ENCODE data around the gene CDK19. TPM values are rescaled to one million over a fixed set of nuclear protein-coding genes. Genes with fewer than 3 reads are reported as not detected.
A peak's percentile ranks its signal among the peaks of the same experiment; 100 is the strongest.

Gene CDK19
- total RNA-seq, 1 donor from 2014 or later, result 34.4 TPM

DNA sequence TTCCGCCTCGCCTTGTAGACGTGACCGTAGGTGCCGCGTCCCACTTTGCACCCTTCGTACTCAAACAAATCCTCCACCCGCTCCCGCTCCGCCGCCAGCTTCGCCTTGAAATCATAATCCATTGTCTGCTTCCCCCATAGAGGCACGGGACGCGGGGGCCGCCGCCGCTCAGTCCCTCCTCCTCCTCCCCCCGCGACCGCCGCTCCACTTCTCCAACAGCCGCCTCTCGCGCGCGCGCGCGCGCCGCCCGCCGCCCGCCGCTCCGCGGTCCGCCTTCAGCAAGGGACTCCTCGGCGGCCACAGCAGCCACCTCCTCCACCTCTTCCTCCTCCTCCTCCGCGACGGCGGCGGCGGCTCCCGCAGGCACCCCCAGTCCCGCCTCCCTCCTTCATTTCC, 256 bp downstream of the CDK19 start:
- Histone ChIP-seq H3K27ac (peak overlapping the region; percentile 79), H3K9me3 (ENCODE audit: low read depth) (no peaks in the 10 kb centered on the region), H3K79me2 (ENCODE audit: low read depth) (peaks cover 49% of the 10 kb centered on the region), H3K36me3 (no peaks in the 10 kb centered on the region), H3K9ac (peak overlapping the region; percentile 76), H3K27me3 (no peaks in the 10 kb centered on the region), H3F3A (ENCODE audit: low read depth) (peaks cover 16% of the 10 kb centered on the region), H4K20me1 (ENCODE audit: low read depth) (peaks cover 19% of the 10 kb centered on the region), H3K4me3 (peak overlapping the region; percentile 74), H3K4me1 (peaks cover 17% of the 10 kb centered on the region), H2AFZ (replicated peaks) (peak overlapping the region; percentile 78), H3K4me2 (peak overlapping the region; percentile 96)
- Mint-ChIP-seq H3K27me3 (ENCODE audit: insufficient read depth, low read depth) (peaks cover 9% of the 10 kb centered on the region), H3K9me3 (peaks cover 9% of the 10 kb centered on the region), H3K27ac (peak overlapping the region; percentile 100), H3K4me1 (peaks cover 16% of the 10 kb centered on the region), H3K4me3 (peak overlapping the region; percentile 99), H3K36me3 (peaks cover 8% of the 10 kb centered on the region)
- DNase-seq (ENCODE audit: low spot score), result no peak
- TF ChIP-seq EZH2phosphoT487 (IDR thresholded peaks at IDR 0.05) (no peak), EZH2 (IDR thresholded peaks at IDR 0.05) (no peak)
- TF ChIP-seq, protein P1, sequence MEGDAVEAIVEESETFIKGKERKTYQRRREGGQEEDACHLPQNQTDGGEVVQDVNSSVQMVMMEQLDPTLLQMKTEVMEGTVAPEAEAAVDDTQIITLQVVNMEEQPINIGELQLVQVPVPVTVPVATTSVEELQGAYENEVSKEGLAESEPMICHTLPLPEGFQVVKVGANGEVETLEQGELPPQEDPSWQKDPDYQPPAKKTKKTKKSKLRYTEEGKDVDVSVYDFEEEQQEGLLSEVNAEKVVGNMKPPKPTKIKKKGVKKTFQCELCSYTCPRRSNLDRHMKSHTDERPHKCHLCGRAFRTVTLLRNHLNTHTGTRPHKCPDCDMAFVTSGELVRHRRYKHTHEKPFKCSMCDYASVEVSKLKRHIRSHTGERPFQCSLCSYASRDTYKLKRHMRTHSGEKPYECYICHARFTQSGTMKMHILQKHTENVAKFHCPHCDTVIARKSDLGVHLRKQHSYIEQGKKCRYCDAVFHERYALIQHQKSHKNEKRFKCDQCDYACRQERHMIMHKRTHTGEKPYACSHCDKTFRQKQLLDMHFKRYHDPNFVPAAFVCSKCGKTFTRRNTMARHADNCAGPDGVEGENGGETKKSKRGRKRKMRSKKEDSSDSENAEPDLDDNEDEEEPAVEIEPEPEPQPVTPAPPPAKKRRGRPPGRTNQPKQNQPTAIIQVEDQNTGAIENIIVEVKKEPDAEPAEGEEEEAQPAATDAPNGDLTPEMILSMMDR (IDR thresholded peaks at IDR 0.05), result no peak

DNA sequence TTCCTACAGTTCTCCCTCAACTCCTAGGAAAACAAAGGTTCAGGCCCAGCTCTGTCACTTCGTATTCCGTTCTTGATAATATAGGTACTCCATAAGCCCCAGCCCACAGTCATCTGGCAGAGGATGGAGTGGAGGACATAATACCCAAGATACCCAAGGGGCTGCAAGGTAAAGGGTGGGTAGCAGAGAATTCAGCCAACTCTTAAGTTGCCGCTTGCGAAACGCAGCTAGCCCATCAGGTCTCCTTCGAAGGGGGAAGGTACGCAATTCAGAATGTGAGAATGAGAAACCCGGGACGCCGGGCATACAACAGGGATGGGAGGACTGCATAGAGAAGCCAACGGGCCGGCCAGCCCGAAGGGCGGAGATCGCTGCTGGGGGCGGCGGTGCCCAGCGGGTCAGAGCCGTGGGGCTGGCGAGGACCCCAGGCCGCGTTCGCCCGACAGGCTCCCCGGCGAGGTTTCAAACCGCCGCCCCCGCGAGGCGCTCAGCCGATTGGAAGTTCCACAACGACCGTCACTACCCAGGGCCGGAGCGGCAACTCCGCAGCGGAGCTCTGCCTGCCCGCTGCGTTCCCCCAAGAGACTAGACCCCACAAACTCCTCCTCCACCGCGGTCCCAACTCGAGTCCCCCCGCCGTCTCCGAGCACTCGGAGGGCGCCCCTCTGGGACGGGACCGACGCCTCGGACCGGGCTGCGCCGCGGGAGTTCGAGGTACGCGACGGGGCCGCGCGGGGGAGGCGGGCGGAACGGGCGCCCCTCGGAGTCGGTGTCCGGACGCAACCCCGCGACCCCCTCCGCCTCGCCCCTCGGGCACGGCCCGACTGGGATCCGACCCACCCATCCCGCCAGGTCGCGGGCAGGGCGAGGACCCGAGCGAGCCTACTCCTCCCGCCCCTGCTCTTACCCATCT, 911 bp downstream of the CDK19 start:
- Histone ChIP-seq H3K79me2 (ENCODE audit: low read depth) (peaks cover 55% of the 10 kb centered on the region), H3K9ac (peak overlapping the region; percentile 76), H3K9me3 (ENCODE audit: low read depth) (no peaks in the 10 kb centered on the region), H4K20me1 (ENCODE audit: low read depth) (peaks cover 19% of the 10 kb centered on the region), H3K27me3 (no peaks in the 10 kb centered on the region), H3K4me1 (peaks cover 17% of the 10 kb centered on the region), H2AFZ (replicated peaks) (peak overlapping the region; percentile 78), H3K4me3 (peak overlapping the region; percentile 74), H3K36me3 (no peaks in the 10 kb centered on the region), H3F3A (ENCODE audit: low read depth) (peaks cover 16% of the 10 kb centered on the region), H3K4me2 (peak overlapping the region; percentile 96), H3K27ac (peak overlapping the region; percentile 79)
- H3K9me3 Mint-ChIP-seq, result peaks cover 13% of the 10 kb centered on the region
- H3K36me3 Mint-ChIP-seq, result peaks cover 12% of the 10 kb centered on the region
- peaks cover 9% of the 10 kb centered on the region for H3K27me3 Mint-ChIP-seq (ENCODE audit: insufficient read depth, low read depth)
- peak overlapping the region; percentile 100 for H3K27ac Mint-ChIP-seq
- peak overlapping the region; percentile 99 for H3K4me3 Mint-ChIP-seq
- DNase-seq (ENCODE audit: low spot score), result peak; percentile 66
- peaks cover 16% of the 10 kb centered on the region for H3K4me1 Mint-ChIP-seq
- no peak for TF ChIP-seq EZH2phosphoT487 (IDR thresholded peaks at IDR 0.05)
- TF ChIP-seq EZH2 (IDR thresholded peaks at IDR 0.05), result no peak
- TF ChIP-seq, protein P1 (IDR thresholded peaks at IDR 0.05), result no peak

DNA sequence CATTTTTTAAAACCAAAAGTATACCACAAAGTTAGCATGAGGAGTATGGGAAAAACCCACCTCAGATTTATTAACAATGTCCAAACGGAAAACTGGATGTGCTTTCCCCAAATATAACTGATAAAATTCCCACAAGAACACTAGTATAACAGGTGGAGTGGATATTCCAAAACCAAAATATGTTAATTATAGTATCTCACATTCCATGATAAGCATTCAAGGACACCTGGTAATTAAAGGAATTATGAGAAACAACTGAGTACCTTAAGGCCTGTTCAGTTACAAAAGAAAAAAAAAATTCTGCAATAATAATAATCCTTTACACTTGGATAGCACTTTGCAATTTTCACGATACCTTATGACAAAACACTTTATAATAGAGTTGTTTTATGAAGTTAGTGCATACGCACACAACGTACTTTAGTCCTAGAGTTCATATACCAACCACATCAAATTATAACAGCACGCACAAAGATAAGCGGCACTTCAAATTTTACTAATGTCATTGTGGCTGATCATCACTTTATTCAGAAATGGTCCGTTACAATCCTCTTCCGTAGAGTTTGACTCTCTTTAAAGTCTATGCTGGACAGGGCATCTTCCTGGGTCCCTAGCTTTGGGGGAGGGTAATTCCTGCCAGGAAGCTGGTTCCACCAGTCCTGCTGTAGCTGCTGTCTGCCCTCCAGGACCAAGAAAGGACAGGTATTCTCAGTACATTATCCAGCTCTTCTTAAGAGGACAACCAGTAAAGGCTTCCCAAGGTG, 1.7 kb downstream of the CDK19 start:
- H2AFZ ChIP-seq (replicated peaks), result no peak overlapping the region
- H3K27ac ChIP-seq, result no peak overlapping the region
- DNase-seq (ENCODE audit: low spot score), result peak; percentile 17

More for the DNA sequence above, 1.7 kb downstream of the CDK19 start:
- Mint-ChIP-seq H3K27me3 (ENCODE audit: insufficient read depth, low read depth) (peaks cover 9% of the 10 kb centered on the region), H3K36me3 (peaks cover 12% of the 10 kb centered on the region), H3K4me3 (peak overlapping the region; percentile 99), H3K9me3 (peaks cover 13% of the 10 kb centered on the region), H3K27ac (peak overlapping the region; percentile 86), H3K4me1 (peaks cover 16% of the 10 kb centered on the region)
- no peaks in the 10 kb centered on the region for H3K27me3 ChIP-seq
- peak overlapping the region; percentile 74 for H3K4me3 ChIP-seq
- peaks cover 16% of the 10 kb centered on the region for H3F3A ChIP-seq (ENCODE audit: low read depth)
- H4K20me1 ChIP-seq (ENCODE audit: low read depth), result peaks cover 19% of the 10 kb centered on the region
- no peak for TF ChIP-seq EZH2phosphoT487 (IDR thresholded peaks at IDR 0.05)
- TF ChIP-seq EZH2 (IDR thresholded peaks at IDR 0.05), result no peak
- TF ChIP-seq, protein P1 (IDR thresholded peaks at IDR 0.05), result no peak
- no peaks in the 10 kb centered on the region for H3K9me3 ChIP-seq (ENCODE audit: low read depth)
- peaks cover 63% of the 10 kb centered on the region for H3K79me2 ChIP-seq (ENCODE audit: low read depth)
- peaks cover 17% of the 10 kb centered on the region for H3K4me1 ChIP-seq
- peak overlapping the region; percentile 76 for H3K9ac ChIP-seq
- H3K4me2 ChIP-seq, result peak overlapping the region; percentile 96
- H3K36me3 ChIP-seq, result no peaks in the 10 kb centered on the region
